ENCODE results near the gene SPDYA.

DNA sequence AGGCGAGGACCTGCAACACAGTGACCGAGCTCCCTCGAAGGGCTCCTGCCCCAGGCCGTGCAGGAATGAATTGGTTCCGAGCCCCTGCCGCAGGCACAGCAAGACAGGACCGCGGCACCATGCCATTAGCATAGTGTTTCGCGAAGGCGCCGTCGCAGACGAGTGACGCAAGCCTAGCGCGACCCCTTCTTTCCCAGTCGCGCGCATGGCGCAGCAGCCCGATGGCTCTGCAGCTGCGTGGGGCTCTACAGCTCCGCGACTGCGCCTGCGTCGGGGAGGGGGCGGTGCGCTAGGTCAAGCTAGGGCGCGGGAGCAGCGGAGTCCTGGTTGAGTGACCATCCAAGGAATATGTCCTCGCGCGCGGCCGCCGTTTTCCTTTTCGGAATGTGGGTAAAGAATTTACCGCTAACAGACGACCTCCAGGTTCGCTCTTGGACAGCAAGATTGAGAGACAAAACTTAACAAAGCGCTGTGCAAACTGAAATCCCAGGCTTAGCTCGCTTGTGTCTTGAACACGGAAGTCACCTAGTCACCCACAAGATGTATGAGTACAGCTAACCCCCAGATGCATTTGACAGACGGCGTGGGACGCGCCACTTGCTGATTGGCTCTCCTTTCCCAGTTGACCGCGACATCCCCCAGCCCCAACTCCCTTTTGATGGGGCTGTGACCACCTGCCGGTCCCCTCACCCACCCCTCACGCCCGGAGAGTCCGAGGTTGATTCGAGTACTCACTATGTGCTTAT, 59.7 kb downstream of the SPDYA start, which contains the start of gene TRMT61B:
- no peak for TF ChIP-seq ZNF274 (IDR thresholded peaks at IDR 0.05; ENCODE audit: low read length)
- TF ChIP-seq ZNF274 (tag by site-specific recombination; IDR thresholded peaks at IDR 0.05; ENCODE audit: borderline replicate concordance) = no peak
- no peak for TF ChIP-seq CTCF (tag by site-specific recombination; IDR thresholded peaks at IDR 0.05)
- TF ChIP-seq, protein P1, sequence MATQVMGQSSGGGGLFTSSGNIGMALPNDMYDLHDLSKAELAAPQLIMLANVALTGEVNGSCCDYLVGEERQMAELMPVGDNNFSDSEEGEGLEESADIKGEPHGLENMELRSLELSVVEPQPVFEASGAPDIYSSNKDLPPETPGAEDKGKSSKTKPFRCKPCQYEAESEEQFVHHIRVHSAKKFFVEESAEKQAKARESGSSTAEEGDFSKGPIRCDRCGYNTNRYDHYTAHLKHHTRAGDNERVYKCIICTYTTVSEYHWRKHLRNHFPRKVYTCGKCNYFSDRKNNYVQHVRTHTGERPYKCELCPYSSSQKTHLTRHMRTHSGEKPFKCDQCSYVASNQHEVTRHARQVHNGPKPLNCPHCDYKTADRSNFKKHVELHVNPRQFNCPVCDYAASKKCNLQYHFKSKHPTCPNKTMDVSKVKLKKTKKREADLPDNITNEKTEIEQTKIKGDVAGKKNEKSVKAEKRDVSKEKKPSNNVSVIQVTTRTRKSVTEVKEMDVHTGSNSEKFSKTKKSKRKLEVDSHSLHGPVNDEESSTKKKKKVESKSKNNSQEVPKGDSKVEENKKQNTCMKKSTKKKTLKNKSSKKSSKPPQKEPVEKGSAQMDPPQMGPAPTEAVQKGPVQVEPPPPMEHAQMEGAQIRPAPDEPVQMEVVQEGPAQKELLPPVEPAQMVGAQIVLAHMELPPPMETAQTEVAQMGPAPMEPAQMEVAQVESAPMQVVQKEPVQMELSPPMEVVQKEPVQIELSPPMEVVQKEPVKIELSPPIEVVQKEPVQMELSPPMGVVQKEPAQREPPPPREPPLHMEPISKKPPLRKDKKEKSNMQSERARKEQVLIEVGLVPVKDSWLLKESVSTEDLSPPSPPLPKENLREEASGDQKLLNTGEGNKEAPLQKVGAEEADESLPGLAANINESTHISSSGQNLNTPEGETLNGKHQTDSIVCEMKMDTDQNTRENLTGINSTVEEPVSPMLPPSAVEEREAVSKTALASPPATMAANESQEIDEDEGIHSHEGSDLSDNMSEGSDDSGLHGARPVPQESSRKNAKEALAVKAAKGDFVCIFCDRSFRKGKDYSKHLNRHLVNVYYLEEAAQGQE (tag by site-specific recombination; IDR thresholded peaks at IDR 0.05) = no peak
- no peak for TF ChIP-seq ZNF138 (tag by site-specific recombination; IDR thresholded peaks at IDR 0.05; ENCODE audit: borderline replicate concordance)
- TF ChIP-seq ZNF423 (tag by site-specific recombination; IDR thresholded peaks at IDR 0.05) = no peak
- TF ChIP-seq ZNF677 (tag by site-specific recombination; IDR thresholded peaks at IDR 0.05) = no peak
- TF ChIP-seq OSR2 (tag by site-specific recombination; IDR thresholded peaks at IDR 0.05) = no peak

Measured in HEK293 (cell line).